Body of pancreas (tissue), 4 donors: ENCODE results near the gene CTSF.

Experiments
- POLR2A ChIP-seq, 3 donors: fragments of 450-650 bp; IDR thresholded peaks; one replicate each; pipeline ENCODE4 v1.6.1; 2016; ENCODE audit warnings: antibody characterized with exemption in 3 of 3, mild to moderate bottlenecking in 2 of 3
- TF ChIP-seq, protein P1 (sequence below), 7 experiments: fragments of 450-650 bp in 4 of 7; fragments of 200-600 bp in 3 of 7; sonication (generic) in 3 of 7; IDR thresholded peaks; one replicate each; pipeline ENCODE4 v1.5.1; 2016 to 2019; ENCODE audit warnings: antibody characterized with exemption in 7 of 7

- no peak for TF ChIP-seq POLR2A (IDR thresholded peaks at IDR 0.05)
- TF ChIP-seq, protein P1, sequence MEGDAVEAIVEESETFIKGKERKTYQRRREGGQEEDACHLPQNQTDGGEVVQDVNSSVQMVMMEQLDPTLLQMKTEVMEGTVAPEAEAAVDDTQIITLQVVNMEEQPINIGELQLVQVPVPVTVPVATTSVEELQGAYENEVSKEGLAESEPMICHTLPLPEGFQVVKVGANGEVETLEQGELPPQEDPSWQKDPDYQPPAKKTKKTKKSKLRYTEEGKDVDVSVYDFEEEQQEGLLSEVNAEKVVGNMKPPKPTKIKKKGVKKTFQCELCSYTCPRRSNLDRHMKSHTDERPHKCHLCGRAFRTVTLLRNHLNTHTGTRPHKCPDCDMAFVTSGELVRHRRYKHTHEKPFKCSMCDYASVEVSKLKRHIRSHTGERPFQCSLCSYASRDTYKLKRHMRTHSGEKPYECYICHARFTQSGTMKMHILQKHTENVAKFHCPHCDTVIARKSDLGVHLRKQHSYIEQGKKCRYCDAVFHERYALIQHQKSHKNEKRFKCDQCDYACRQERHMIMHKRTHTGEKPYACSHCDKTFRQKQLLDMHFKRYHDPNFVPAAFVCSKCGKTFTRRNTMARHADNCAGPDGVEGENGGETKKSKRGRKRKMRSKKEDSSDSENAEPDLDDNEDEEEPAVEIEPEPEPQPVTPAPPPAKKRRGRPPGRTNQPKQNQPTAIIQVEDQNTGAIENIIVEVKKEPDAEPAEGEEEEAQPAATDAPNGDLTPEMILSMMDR (IDR thresholded peaks at IDR 0.05): no peak
These were observed 17.7 kb upstream of the CTSF start for GRCh38 chr11:66586136-66586535.
